ENCODE data around the gene RIT1.

Gene RIT1, protein sequence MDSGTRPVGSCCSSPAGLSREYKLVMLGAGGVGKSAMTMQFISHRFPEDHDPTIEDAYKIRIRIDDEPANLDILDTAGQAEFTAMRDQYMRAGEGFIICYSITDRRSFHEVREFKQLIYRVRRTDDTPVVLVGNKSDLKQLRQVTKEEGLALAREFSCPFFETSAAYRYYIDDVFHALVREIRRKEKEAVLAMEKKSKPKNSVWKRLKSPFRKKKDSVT

DNA sequence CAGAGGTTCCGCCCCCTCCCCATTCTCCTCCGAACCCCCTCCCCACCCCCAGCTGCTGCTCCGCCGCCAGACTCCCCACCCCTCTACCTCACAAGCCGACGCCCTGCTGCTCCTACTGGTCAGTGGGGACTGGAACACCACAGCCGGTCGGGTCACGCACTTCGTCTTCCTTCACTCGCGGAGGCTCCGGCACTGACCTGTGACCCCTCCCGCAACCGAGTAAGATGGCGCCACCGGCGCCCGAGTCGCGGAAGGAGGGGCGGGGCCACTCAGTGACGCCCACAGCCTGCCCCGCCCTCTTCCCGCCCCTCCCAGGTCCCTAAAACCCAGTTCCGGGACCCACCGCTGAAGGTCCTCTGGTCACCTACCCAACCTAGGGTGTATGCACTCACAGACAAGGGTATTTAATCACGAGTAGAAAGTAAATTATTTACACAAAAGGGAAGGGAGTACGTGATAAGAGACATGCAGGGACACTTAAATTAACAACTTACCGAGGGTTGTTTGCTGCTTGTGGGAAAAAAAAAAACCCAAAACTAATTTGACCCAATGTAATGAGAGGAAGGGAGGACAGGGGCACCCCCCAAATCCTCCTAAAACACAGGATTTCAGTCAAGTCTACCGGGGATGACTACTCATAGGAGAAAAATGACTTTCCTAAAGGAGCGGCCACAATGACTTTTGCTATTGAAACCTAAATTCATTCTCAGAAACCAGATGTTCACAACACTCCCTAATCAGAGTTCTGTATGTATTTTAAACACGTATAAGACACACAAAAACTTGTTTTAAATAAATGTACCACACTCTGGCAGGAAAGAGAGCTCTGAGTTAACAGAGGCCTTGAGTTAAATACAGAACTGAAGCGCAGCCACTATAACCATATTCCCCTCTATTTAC lies at the start of gene RIT1:
Gene RIT1, minus strand, starts transcription at position 194 of the 900 bp plus-strand sequence. CDS start 588 bp downstream, outside the sequence.
- in situ Hi-C loops (cut with MboI; ENCODE audit: low sequenced_read_pairs): loop anchor here (10.0 to 25.0 kb wide), 2 partner anchors 393 to 1674 kb away; no protein-coding TSS in a partner anchor
- Histone ChIP-seq H3K4me3 (peak within 1 kb of the TSS; percentile 52), H3K9me3 (no peaks in the 10 kb centered on the region), H3K27me3 (ENCODE audit: low read depth) (no peaks in the 10 kb centered on the region), H3K36me3 (replicated peaks) (peaks cover 60% of the 10 kb centered on the region), H3K4me1 (peaks cover 7% of the 10 kb centered on the region; the same call in 1 of the 2 replicates)
- DNase-seq (ENCODE audit: low spot score in 2 of 2): peak; percentile 70 to 93

DNA sequence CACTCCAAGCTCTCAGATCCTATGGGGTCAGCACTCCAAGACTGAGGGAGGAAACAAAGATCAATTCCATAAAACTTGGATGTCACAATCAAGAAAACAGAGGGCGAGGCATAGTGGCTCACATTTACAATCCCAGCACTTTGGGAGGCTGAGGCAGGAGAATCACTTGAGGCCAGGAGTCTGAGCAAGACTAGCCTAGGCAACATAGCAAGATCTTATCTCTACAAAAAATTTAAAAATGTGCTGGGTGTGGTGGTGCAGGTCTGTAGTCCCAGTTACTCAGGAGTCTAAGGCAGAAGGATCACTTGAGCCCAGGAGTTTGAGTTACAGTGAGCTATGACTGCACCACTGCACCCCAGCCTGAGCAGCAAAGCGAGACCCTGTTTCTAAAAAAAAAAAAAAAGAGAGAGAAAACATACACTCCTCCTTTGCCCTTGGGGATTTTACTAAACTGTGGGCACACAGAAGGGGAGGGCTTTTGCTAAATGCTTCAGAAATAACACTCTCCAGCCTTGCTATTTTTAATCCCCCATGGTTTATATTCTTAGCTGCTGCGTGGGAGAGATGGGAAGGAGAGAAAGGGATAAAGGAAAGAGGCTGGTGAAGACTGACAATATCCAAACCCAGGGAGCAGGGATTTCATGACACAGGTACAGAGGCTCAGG lies 49.1 kb upstream of the RIT1 start:
- no peak overlapping the region for H3K4me3 ChIP-seq
- H3K4me1 ChIP-seq: no peaks in the 10 kb centered on the region
- peaks cover 64% of the 10 kb centered on the region for H3K36me3 ChIP-seq (replicated peaks)

DNA sequence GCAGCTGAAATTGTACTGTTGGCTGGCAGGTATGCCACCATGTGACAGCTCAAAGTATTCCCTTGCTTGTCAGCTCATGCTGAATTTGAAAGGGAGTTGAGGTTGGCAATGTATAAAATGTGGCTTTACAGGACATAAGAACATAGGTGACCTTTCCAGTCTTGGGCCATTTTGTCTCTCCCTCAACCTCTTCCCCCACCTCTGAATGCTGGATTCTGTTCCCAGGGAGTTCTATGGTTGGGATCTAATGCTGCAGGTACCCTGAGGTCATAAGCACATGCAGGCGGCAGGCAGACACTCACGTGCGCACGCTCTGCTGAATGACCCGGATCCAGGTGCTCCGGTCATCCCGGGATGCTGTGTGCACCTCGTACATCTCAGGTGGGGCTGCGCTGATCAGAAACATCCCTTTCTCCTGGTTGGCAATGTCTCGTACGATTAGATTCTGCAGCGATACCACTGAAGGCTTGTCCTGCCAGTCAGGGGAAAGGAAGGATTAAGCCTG lies 46.3 kb upstream of the RIT1 start:
- in situ Hi-C loops (cut with MboI; ENCODE audit: low sequenced_read_pairs): no loop called here
- Histone ChIP-seq H3K4me1 (no peaks in the 10 kb centered on the region), H3K9me3 (no peaks in the 10 kb centered on the region), H3K4me3 (no peak overlapping the region), H3K36me3 (replicated peaks) (peaks cover 60% of the 10 kb centered on the region), H3K27me3 (ENCODE audit: low read depth) (no peaks in the 10 kb centered on the region)
- DNase-seq (ENCODE audit: low spot score in 2 of 2): no peak

More for the DNA sequence above, 49.1 kb upstream of the RIT1 start:
- Histone ChIP-seq H3K9me3 (no peaks in the 10 kb centered on the region), H3K27me3 (ENCODE audit: low read depth) (no peaks in the 10 kb centered on the region)
- DNase-seq (ENCODE audit: low spot score in 2 of 2): no peak
- in situ Hi-C loops (cut with MboI; ENCODE audit: low sequenced_read_pairs): no loop called here

DNA sequence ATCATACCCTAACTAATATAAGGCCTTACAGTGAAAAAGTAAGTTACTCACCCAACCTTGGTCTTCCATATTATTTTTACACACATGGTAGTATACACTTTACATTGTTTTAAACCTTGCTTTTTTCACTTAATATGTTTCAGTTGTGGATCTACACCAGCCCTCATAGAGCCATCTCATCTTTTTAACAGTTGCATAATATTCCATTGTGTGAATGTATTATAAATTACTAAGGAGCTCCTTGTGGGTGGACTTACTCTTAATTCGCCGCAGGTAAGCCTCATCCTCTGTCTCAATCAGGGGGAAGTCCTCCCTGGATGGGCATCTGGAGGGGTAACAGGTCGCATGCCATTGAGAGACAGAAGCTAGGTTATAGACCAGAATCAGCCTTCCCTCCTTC lies 43.5 kb upstream of the RIT1 start:
- H3K4me1 ChIP-seq: no peaks in the 10 kb centered on the region
- peaks cover 66% of the 10 kb centered on the region for H3K36me3 ChIP-seq (replicated peaks)
- H3K9me3 ChIP-seq: no peaks in the 10 kb centered on the region
- no peaks in the 10 kb centered on the region for H3K27me3 ChIP-seq (ENCODE audit: low read depth)
- no peak overlapping the region for H3K4me3 ChIP-seq
- DNase-seq (ENCODE audit: low spot score in 2 of 2): no peak
- in situ Hi-C loops (cut with MboI; ENCODE audit: low sequenced_read_pairs): no loop called here

DNA sequence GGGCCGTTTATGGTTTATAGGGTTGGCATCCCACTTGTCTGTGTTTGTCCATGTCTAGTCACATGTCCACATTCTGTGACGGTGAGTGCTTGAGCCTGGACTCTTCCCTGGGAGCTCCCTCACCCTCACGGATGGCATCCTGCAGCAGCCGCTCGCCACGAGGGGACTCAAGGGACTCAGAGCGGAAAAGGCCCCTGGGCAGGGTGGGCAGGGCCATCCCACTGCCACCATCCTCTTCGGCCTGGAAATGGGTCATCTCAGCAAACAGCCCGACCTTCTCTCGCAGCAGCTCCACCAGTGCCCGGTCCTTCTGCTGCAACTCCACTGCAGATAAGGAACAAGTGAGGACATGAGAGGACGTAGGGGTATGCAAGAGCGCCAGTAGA lies 41.3 kb upstream of the RIT1 start:
- no peak for DNase-seq (ENCODE audit: low spot score in 2 of 2)
- H3K4me3 ChIP-seq: no peak overlapping the region
- H3K4me1 ChIP-seq: no peaks in the 10 kb centered on the region
- H3K9me3 ChIP-seq: no peaks in the 10 kb centered on the region
- in situ Hi-C loops (cut with MboI; ENCODE audit: low sequenced_read_pairs): no loop called here
- no peaks in the 10 kb centered on the region for H3K27me3 ChIP-seq (ENCODE audit: low read depth)
- peaks cover 72% of the 10 kb centered on the region for H3K36me3 ChIP-seq (replicated peaks)

DNA sequence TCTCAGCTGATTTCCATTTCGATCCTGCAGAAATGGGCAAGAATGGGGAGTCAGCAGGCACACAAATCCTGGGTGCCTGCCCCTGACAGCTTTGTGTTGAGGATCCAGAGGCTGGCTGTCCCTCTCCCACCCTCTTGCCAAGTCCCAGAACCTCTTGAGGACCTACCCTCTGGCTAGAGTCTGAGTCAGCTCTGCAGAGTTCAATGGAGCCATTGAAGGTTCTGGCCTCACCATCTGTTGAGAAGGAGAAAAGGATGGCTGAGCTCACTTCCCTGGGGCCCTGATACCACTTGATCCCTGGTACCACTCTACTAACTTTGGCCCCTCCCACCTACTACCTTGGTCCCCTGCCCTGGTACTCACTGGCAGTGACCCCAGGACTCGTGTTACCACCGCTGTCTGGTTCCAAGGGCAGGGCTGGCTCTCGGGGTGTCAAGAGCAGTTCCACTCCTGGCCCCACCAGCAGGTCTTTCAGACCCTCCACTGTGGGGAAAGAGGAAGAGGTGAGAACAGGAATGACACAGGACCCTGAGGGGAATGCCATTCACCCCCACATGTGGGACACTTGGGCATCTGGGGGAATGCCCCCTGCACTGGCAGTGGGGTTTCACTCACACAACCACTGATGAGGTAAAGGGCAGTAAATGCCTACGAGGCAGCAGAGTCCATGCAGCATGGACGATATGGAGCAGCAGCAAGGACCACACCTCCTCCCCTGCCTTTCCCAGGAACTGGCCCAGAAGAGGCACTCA lies 40.8 kb upstream of the RIT1 start:
- in situ Hi-C loops (cut with MboI; ENCODE audit: low sequenced_read_pairs): no loop called here

DNA sequence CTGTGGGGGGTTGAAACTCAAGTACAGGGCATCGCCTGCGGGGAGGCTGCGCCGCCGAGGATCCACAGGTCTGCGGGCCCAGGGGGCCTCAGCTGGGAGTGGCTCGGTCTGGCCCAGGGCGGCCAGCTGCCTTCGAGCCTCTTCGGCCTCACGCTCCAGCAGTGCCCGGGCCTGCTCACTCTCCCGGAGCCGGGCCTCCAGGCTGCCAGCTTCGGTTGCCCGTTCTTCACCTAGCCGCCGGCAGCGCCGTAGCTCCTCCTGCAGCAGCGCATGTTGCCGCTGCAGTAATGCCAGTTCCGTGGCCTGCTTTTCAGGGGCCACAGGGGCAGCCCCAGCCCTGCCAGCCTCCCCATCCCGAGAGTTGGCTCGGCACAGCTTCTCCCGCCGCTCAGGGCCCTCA lies 39.7 kb upstream of the RIT1 start:
- H3K4me3 ChIP-seq: no peak overlapping the region
- H3K4me1 ChIP-seq: no peaks in the 10 kb centered on the region
- no peaks in the 10 kb centered on the region for H3K27me3 ChIP-seq (ENCODE audit: low read depth)
- peaks cover 71% of the 10 kb centered on the region for H3K36me3 ChIP-seq (replicated peaks)
- in situ Hi-C loops (cut with MboI; ENCODE audit: low sequenced_read_pairs): no loop called here
- H3K9me3 ChIP-seq: no peaks in the 10 kb centered on the region
- DNase-seq (ENCODE audit: low spot score in 2 of 2): no peak

More for the DNA sequence above, 40.8 kb upstream of the RIT1 start:
- Histone ChIP-seq H3K36me3 (replicated peaks) (peaks cover 71% of the 10 kb centered on the region), H3K4me3 (no peak overlapping the region), H3K27me3 (ENCODE audit: low read depth) (no peaks in the 10 kb centered on the region), H3K4me1 (no peaks in the 10 kb centered on the region), H3K9me3 (no peaks in the 10 kb centered on the region)
- DNase-seq (ENCODE audit: low spot score in 2 of 2): no peak

DNA sequence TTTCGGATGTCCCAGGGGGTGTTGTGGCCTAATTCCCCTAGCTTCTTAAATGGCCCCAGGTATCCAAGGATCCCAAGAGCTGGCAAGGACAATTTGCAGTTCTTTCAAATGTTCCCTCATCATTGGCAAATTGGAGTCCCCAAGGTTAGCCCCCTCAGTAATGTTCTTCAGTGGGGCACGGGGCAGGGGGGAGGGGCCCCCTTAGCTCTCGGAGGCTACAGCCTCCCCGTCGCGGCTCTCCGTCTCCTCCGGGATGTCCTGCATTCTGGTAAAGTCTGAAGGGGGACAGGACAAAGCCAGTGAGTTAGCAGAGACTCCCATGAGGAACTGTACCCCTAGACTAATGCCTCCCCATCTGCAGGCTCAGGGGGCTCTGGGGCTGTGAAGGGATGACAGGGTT lies 36.6 kb upstream of the RIT1 start:
- H3K36me3 ChIP-seq (replicated peaks): peaks cover 57% of the 10 kb centered on the region
- H3K9me3 ChIP-seq: no peaks in the 10 kb centered on the region
- H3K4me3 ChIP-seq: no peak overlapping the region
- peaks cover 2% of the 10 kb centered on the region; the same call in 1 of the 2 replicates for H3K4me1 ChIP-seq
- in situ Hi-C loops (cut with MboI; ENCODE audit: low sequenced_read_pairs): no loop called here
- no peaks in the 10 kb centered on the region for H3K27me3 ChIP-seq (ENCODE audit: low read depth)
- no peak for DNase-seq (ENCODE audit: low spot score in 2 of 2)

DNA sequence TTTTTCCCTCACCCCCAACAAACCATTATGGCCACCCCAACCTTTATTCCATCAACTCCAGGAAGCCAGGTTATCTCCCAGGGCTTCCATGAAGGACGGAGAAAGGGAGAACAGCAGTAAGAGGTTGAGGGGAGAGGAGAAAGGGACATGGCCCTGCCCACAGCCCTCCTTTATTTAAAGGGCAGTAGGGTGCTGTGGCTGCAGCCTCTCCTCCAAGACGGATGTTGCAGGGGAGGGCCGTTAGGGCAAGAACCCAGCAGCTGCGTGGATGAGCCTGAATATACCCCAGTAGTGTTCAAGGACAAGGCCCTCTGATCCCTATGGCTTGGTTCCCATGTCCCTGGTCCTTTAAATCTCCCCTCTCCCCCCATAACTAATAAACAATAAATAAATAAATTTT lies 36.1 kb upstream of the RIT1 start:
- in situ Hi-C loops (cut with MboI; ENCODE audit: low sequenced_read_pairs): no loop called here
- H3K27me3 ChIP-seq (ENCODE audit: low read depth): no peaks in the 10 kb centered on the region
- no peak for DNase-seq (ENCODE audit: low spot score in 2 of 2)
- peaks cover 53% of the 10 kb centered on the region for H3K36me3 ChIP-seq (replicated peaks)
- no peak overlapping the region for H3K4me3 ChIP-seq
- H3K9me3 ChIP-seq: no peaks in the 10 kb centered on the region
- peaks cover 2% of the 10 kb centered on the region; the same call in 1 of the 2 replicates for H3K4me1 ChIP-seq

DNA sequence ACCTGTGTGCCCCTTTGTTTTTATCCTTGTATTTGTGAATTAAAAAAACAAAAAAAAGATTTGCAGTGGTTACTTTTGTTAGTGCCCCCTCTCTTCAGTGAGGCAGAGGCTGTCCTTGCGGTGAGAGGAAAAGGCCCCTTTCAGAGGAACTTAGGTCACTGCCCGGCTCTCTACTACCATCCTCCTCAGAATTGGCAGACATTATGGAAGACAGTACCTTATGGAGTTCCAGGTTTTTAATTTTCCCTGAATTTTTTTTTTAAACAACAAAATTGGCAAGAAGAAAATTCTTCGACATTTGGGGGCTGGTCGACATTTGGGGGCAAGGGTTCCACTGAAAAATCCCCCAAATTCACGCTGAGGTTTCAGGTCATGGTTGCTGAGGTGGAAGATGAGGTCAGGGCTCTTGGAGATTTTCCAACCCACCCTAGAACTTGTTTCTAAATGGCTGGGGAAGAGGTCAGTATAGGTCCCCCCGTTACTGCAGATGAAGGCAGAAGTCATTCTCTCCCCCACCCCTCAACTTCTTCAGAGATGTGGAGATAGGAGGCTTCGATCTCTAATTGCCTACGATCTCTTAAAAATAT lies 35.6 kb upstream of the RIT1 start:
- DNase-seq (ENCODE audit: low spot score in 2 of 2): no peak
- H3K4me3 ChIP-seq: no peak overlapping the region
- H3K27me3 ChIP-seq (ENCODE audit: low read depth): no peaks in the 10 kb centered on the region
- peaks cover 48% of the 10 kb centered on the region for H3K36me3 ChIP-seq (replicated peaks)
- in situ Hi-C loops (cut with MboI; ENCODE audit: low sequenced_read_pairs): no loop called here
- H3K9me3 ChIP-seq: no peaks in the 10 kb centered on the region
- H3K4me1 ChIP-seq: peaks cover 2% of the 10 kb centered on the region; the same call in 1 of the 2 replicates

DNA sequence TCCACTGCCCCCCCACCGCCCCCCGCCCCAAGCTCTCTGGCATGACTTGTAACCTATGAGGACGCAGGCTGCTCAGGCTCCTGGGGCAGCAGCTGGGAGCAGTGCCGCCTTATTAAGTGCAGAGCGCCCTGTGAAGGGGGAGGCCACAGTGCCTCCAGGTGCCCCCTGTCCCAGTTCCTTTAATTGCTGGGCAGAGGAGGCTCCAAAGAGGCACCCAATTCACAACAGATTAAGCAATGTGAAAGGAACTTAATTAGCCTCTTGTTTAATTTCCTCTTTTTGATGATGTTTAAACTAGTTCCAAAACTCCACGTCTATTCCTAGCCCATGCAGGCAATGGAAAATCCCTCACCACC lies 33.3 kb upstream of the RIT1 start:
- H3K27me3 ChIP-seq (ENCODE audit: low read depth): no peaks in the 10 kb centered on the region
- no peak for DNase-seq (ENCODE audit: low spot score in 2 of 2)
- H3K36me3 ChIP-seq (replicated peaks): peaks cover 25% of the 10 kb centered on the region
- peaks cover 11% of the 10 kb centered on the region for H3K4me1 ChIP-seq
- no peak overlapping the region for H3K4me3 ChIP-seq
- H3K9me3 ChIP-seq: no peaks in the 10 kb centered on the region
- in situ Hi-C loops (cut with MboI; ENCODE audit: low sequenced_read_pairs): no loop called here

DNA sequence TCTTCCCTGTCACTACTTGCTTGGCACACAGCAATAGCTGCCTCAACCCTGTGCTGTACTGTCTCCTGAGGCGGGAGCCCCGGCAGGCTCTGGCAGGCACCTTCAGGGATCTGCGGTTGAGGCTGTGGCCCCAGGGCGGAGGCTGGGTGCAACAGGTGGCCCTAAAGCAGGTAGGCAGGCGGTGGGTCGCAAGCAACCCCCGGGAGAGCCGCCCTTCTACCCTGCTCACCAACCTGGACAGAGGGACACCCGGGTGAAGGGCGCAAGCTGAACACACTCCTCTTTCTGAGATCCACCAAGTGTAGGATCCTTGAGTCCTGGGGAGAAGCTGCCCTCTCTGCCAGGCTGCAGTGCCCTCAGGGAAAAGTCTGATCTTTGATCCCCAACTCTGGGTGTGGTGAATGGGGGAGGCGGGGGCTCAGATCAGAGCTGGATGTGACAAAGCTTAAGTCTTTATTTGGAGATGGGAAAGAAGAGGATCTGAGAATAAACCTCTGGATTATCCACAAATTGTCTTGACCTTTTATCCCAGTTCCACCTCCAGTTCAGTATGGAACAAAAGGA lies 31.5 kb upstream of the RIT1 start:
- in situ Hi-C loops (cut with MboI; ENCODE audit: low sequenced_read_pairs): no loop called here
- Histone ChIP-seq H3K9me3 (no peaks in the 10 kb centered on the region), H3K4me3 (no peak overlapping the region), H3K36me3 (replicated peaks) (peaks cover 10% of the 10 kb centered on the region), H3K27me3 (ENCODE audit: low read depth) (no peaks in the 10 kb centered on the region), H3K4me1 (peaks cover 14% of the 10 kb centered on the region)
- no peak for DNase-seq (ENCODE audit: low spot score in 2 of 2)
